SK-N-DZ (cell line): ENCODE data around the gene SEC16A.
"Not testable (repeated sequence)": the region's sequence is repeated elsewhere in the genome, so short reads cannot be mapped to it uniquely, and the experiment has no call there.

Experiments used
- DNase-seq: peaks from one replicate; pipeline ENCODE4 v3.0.0-alpha.2; 2015; ENCODE audit warnings: low spot score

Gene SEC16A

GRCh38 chr9:136438548-136439480 is 44.0 kb downstream of the SEC16A start:
- DNase-seq, result no peak

GRCh38 chr9:136437839-136438547 is 44.8 kb downstream of the SEC16A start:
- DNase-seq, result no peak

- DNase-seq, result no peak
Observed at GRCh38 chr9:136437430-136437829, 45.4 kb downstream of the SEC16A start.

- no peak for DNase-seq
Observed at GRCh38 chr9:136436055-136436634, 46.7 kb downstream of the SEC16A start.

GRCh38 chr9:136434580-136435169 is 48.2 kb downstream of the SEC16A start:
- DNase-seq, result no peak

GRCh38 chr9:136433849-136434579 is 48.8 kb downstream of the SEC16A start:
- no peak for DNase-seq

GRCh38 chr9:136433043-136433715 is 49.7 kb downstream of the SEC16A start:
- no peak for DNase-seq

GRCh38 chr9:136432591-136432990 is 50.2 kb downstream of the SEC16A start:
- DNase-seq, result no peak

- no peak for DNase-seq
Observed at GRCh38 chr9:136431782-136432350, 51.0 kb downstream of the SEC16A start.

- no peak for DNase-seq
Observed at GRCh38 chr9:136430588-136431234, 52.1 kb downstream of the SEC16A start.

- no peak for DNase-seq
Observed at GRCh38 chr9:136429683-136430491, 53.0 kb downstream of the SEC16A start.

GRCh38 chr9:136429075-136429628 is 53.7 kb downstream of the SEC16A start:
- no peak for DNase-seq

- DNase-seq, result no peak
Observed at GRCh38 chr9:136426787-136427186, 56.1 kb downstream of the SEC16A start.

- DNase-seq, result not testable (repeated sequence)
Observed at GRCh38 chr9:136425367-136425766, 57.5 kb downstream of the SEC16A start.

GRCh38 chr9:136424750-136425362 is 58.0 kb downstream of the SEC16A start:
- no peak for DNase-seq

- no peak for DNase-seq
Observed at GRCh38 chr9:136423432-136424146, 59.3 kb downstream of the SEC16A start.

- no peak for DNase-seq
Observed at GRCh38 chr9:136422876-136423275, 60.0 kb downstream of the SEC16A start.
